H1 (cell line): Measurements from ENCODE around the gene RTKN2. TPM values are rescaled to one million over a fixed set of nuclear protein-coding genes. Genes with fewer than 3 reads are reported as not detected.

Experiments used
- CTCF ChIA-PET: fragments of 300-600 bp; sonication (Branson Sonifier 250); formaldehyde crosslinking; loops from one replicate; lab custom pipeline; 2021; ENCODE audit not compliant: partially characterized antibody; lab: Charles Lee
- POLR2A ChIA-PET: fragments of 300-600 bp; sonication (Branson Sonifier 250); formaldehyde crosslinking; loops from one replicate; lab custom pipeline; 2021; ENCODE audit warnings: inconsistent platforms; ENCODE audit not compliant: partially characterized antibody; lab: Charles Lee
- DNase-seq, 2 experiments: peaks; one replicate each; pipeline versions ENCODE4 v3.0.0 to v3.0.0-alpha.2; 2010 to 2022; ENCODE audit warnings: low spot score in 2 of 2, low read depth in 1 of 2, mixed read lengths in 1 of 2
- FAIRE-seq: peaks from 2 replicates; lab custom pipeline; 2011; peaks lifted over from hg19 to GRCh38; lab: Jason Lieb, UNC
- H2AFZ ChIP-seq: 2 replicates; pipeline ENCODE4 v1.8.1; 2012; ENCODE audit warnings: low read length, inconsistent platforms
- H2AK5ac ChIP-seq: 2 replicates; pipeline ENCODE4 v1.6.1; 2013; ENCODE audit warnings: low read depth, low read length
- H2BK120ac ChIP-seq: replicated peaks from 2 replicates; pipeline ENCODE3; 2013; ENCODE audit warnings: low read depth, low read length, inconsistent platforms
- H2BK12ac ChIP-seq: 2 replicates; pipeline ENCODE4 v1.6.1; 2013; ENCODE audit warnings: low read depth, low read length
- H2BK15ac ChIP-seq: 2 replicates; pipeline ENCODE4 v1.6.1; 2013; ENCODE audit warnings: low read length
- H2BK20ac ChIP-seq: 2 replicates; pipeline ENCODE4 v1.6.1; 2013; ENCODE audit warnings: low read length
- H2BK5ac ChIP-seq: 2 replicates; pipeline ENCODE4 v1.6.1; 2013; ENCODE audit warnings: low read depth, low read length
- H3K14ac ChIP-seq: 2 replicates; pipeline ENCODE4 v1.6.1; 2013; ENCODE audit warnings: inconsistent platforms; ENCODE audit not compliant: insufficient read length
- H3K18ac ChIP-seq: 2 replicates; pipeline ENCODE4 v1.6.1; 2013; ENCODE audit warnings: low read length; ENCODE audit errors: extremely low read depth
- H3K23ac ChIP-seq: 2 replicates; pipeline ENCODE4 v1.6.1; 2013; ENCODE audit warnings: inconsistent platforms; ENCODE audit not compliant: insufficient read length
- H3K23me2 ChIP-seq: 2 replicates; pipeline ENCODE4 v1.6.1; 2013; ENCODE audit warnings: low read depth, low read length
- H3K27ac ChIP-seq: 2 replicates; pipeline ENCODE4 v1.6.1; 2011; ENCODE audit warnings: low read depth, low read length, inconsistent platforms
- H3K27me3 ChIP-seq, 4 experiments: replicated peaks in 1 of 4; 1 replicate in 1 of 4; 2 replicates in 3 of 4; pipeline versions ENCODE4 v1.6.1 to v1.8.1; 2011 to 2013; ENCODE audit warnings: low read length in 3 of 4, mild to moderate bottlenecking in 3 of 4, inconsistent platforms in 2 of 4, mixed read lengths in 2 of 4, moderate library complexity in 1 of 4; ENCODE audit not compliant: control insufficient read depth in 3 of 4, insufficient read depth in 3 of 4; ENCODE audit errors: extremely low read depth in 1 of 4
- H3K36me3 ChIP-seq, 4 experiments: 2 replicates each; pipeline versions ENCODE4 v1.6.1 to v1.8.1; 2011 to 2013; ENCODE audit warnings: mild to moderate bottlenecking in 4 of 4, low read length in 3 of 4, moderate library complexity in 2 of 4, control low read depth in 1 of 4, inconsistent platforms in 1 of 4; ENCODE audit not compliant: insufficient read depth in 4 of 4, control insufficient read depth in 2 of 4
- H3K4ac ChIP-seq: replicated peaks from 2 replicates; pipeline ENCODE3; 2013; ENCODE audit warnings: low read length, low read depth, mixed read lengths, inconsistent platforms; ENCODE audit not compliant: insufficient read length
- H3K4me1 ChIP-seq, 4 experiments: replicated peaks in 1 of 4; 1 replicate in 1 of 4; 2 replicates in 3 of 4; pipeline versions ENCODE4 v1.6.1 to v1.8.1; 2011 to 2013; ENCODE audit warnings: low read length in 3 of 4, inconsistent platforms in 2 of 4, mixed read lengths in 1 of 4; ENCODE audit not compliant: insufficient read depth in 4 of 4, control insufficient read depth in 3 of 4
- H3K4me2 ChIP-seq, 2 experiments: 2 replicates each; pipeline versions ENCODE4 v1.6.1 to v1.8.1; 2011 to 2013; ENCODE audit warnings: low read depth in 2 of 2, low read length in 2 of 2, control low read depth in 1 of 2, inconsistent platforms in 1 of 2, mild to moderate bottlenecking in 1 of 2; ENCODE audit not compliant: insufficient read depth in 1 of 2
- H3K4me3 ChIP-seq, 4 experiments: fragments of 200-600, 300-600 bp in 1 of 4; sonication (generic), shearing (Covaris generic), sonication (Bioruptor Twin) in 1 of 4; 2 replicates each; pipeline versions ENCODE4 v1.5.1 to v1.8.1; 2011 to 2016; ENCODE audit warnings: low read length in 4 of 4, low read depth in 3 of 4, control low read depth in 2 of 4, inconsistent platforms in 2 of 4, mild to moderate bottlenecking in 2 of 4, mixed read lengths in 1 of 4, moderate library complexity in 1 of 4; ENCODE audit not compliant: insufficient read depth in 2 of 4; ENCODE audit errors: extremely low read depth in 1 of 4
- H3K56ac ChIP-seq: replicated peaks from 2 replicates; pipeline ENCODE3; 2013; ENCODE audit warnings: low read depth, mild to moderate bottlenecking, mixed read lengths, low read length, inconsistent platforms; ENCODE audit not compliant: insufficient read length
- H3K79me1 ChIP-seq: 2 replicates; pipeline ENCODE4 v1.6.1; 2013; ENCODE audit warnings: low read depth, low read length, control low read depth
- H3K79me2 ChIP-seq, 2 experiments: 2 replicates each; pipeline versions ENCODE4 v1.6.1 to v1.8.1; 2012 to 2013; ENCODE audit warnings: low read length in 2 of 2, mild to moderate bottlenecking in 2 of 2, inconsistent platforms in 1 of 2; ENCODE audit not compliant: insufficient read depth in 2 of 2, control insufficient read depth in 1 of 2
- H3K9ac ChIP-seq, 4 experiments: replicated peaks in 1 of 4; 1 replicate in 1 of 4; 2 replicates in 3 of 4; pipeline versions ENCODE4 v1.6.1 to v1.8.1; 2011 to 2013; ENCODE audit warnings: low read depth in 3 of 4, low read length in 3 of 4, control low read depth in 2 of 4, mild to moderate bottlenecking in 2 of 4, moderate library complexity in 2 of 4, inconsistent platforms in 1 of 4; ENCODE audit errors: extremely low read depth in 1 of 4
- H3K9me3 ChIP-seq, 2 experiments: 2 replicates each; pipeline versions ENCODE4 v1.6.1 to v1.8.1; 2012 to 2013; ENCODE audit warnings: mild to moderate bottlenecking in 2 of 2, moderate library complexity in 2 of 2, control low read depth in 1 of 2, inconsistent platforms in 1 of 2, low read depth in 1 of 2, low read length in 1 of 2, mixed read lengths in 1 of 2; ENCODE audit not compliant: insufficient read depth in 2 of 2
- H4K20me1 ChIP-seq, 2 experiments: replicated peaks in 1 of 2; 2 replicates each; pipeline versions ENCODE3 to v1.8.1; 2011 to 2013; ENCODE audit warnings: inconsistent platforms in 2 of 2, low read length in 2 of 2, mild to moderate bottlenecking in 1 of 2; ENCODE audit not compliant: insufficient read depth in 2 of 2, control insufficient read depth in 1 of 2
- H4K5ac ChIP-seq: 2 replicates; pipeline ENCODE4 v1.6.1; 2013; ENCODE audit warnings: low read length, low read depth, mixed read lengths, inconsistent platforms; ENCODE audit not compliant: insufficient read length
- H4K8ac ChIP-seq: 2 replicates; pipeline ENCODE4 v1.8.0; 2013; ENCODE audit warnings: mild to moderate bottlenecking, moderate library complexity, low read length, inconsistent platforms; ENCODE audit not compliant: insufficient read depth; ENCODE audit errors: extremely low read depth
- H4K91ac ChIP-seq: replicated peaks from 2 replicates; pipeline ENCODE3; 2013; ENCODE audit warnings: low read length, mixed read lengths, inconsistent platforms; ENCODE audit not compliant: insufficient read length
- JUND ChIP-seq: IDR thresholded peaks from 2 replicates; pipeline ENCODE4 v1.6.1; 2011; ENCODE audit warnings: mild to moderate bottlenecking, improper control_type of control experiment, low read length
- KDM5A ChIP-seq: fragments of 200-600 bp; IDR thresholded peaks from 2 replicates; pipeline ENCODE4 v1.7.1; 2012; ENCODE audit warnings: mild to moderate bottlenecking, low read length, inconsistent platforms, mixed read lengths
- polyA plus RNA-seq, 7 experiments: library from polyadenylated mRNA; depleted of rRNA in 3 of 7; stranded (reverse) in 5 of 7; unstranded in 2 of 7; fragments of >200 nt in 5 of 7; fragments of 200-250 nt in 2 of 7; gene quantifications; 1 replicate in 5 of 7; 2 replicates in 1 of 7; 4 replicates in 1 of 7; pipeline versions ENCODE4 v1.2.1 to v1.2.3, GENCODE V29; 2011 to 2013; ENCODE audit warnings: missing spikeins in 2 of 7, mixed read lengths in 2 of 7
- total RNA-seq: library from RNA; stranded (reverse); fragmentation: NEBNext Ultra II Directional; extraction: Animal tissue kit (Norgen Biotek cat#: 25700); gene quantifications from 2 replicates; pipeline ENCODE4 v1.2.1, GENCODE V29; 2021

RTKN2 gene
- total and polyA plus RNA-seq, 2 of the 8 experiments (the other 6 are each of a cell fraction or from before 2014, with no cell fraction given): 5.1 to 24.6 TPM

DNA sequence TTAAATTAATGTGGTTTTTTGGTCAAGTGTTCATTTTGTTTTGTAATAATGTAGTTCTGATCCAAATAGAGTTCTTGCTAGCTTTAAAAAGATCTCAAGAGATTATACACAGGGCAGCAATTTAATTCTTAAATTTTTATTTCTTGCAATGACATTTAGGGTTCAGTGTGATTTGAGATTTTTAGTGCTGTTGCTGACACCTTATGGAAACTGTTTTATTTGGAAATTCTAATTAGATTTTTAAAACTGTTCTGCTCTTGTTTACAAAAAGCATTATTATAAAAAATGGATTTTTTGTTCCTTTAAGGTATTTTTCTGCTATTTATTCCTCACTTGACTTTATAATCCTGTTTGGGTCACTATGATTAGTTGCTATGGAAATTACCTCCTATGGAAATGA, 72.1 kb downstream of the RTKN2 start:
- POLR2A ChIA-PET: no interaction called here
- Histone ChIP-seq H2BK15ac (no peak overlapping the region), H3K9ac (no peak overlapping the region), H4K5ac (no peak overlapping the region), H2AK5ac (no peak overlapping the region), H3K79me1 (no peaks in the 10 kb centered on the region), H2BK5ac (no peak overlapping the region), H3K79me2 (no peaks in the 10 kb centered on the region), H2BK12ac (no peak overlapping the region), H4K20me1 (no peaks in the 10 kb centered on the region), H3K4me2 (no peak overlapping the region), H3K27ac (no peak overlapping the region), H3K56ac (no peak overlapping the region), H3K23me2 (no peaks in the 10 kb centered on the region), H3K4me1 (no peaks in the 10 kb centered on the region), H3K23ac (no peak overlapping the region), H3K18ac (no peak overlapping the region), H3K27me3 (no peaks in the 10 kb centered on the region), H2BK120ac (no peak overlapping the region), H2AFZ (no peak overlapping the region), H4K8ac (no peak overlapping the region), H3K9me3 (no peaks in the 10 kb centered on the region), H3K14ac (no peak overlapping the region), H3K36me3 (peaks cover 0 to 27% (median 5%) of the 10 kb centered on the region in 4 experiments; a peak in 6 of 8 replicates), H4K91ac (no peak overlapping the region), H2BK20ac (no peak overlapping the region), H3K4me3 (no peak overlapping the region), H3K4ac (no peak overlapping the region)
- DNase-seq (no peak), FAIRE-seq (no peak)
- CTCF ChIA-PET: interaction anchor here (1.5 kb wide), 1 partner anchor 10 kb away, joined by 3 read pairs; no protein-coding TSS in a partner anchor
- no peak for TF ChIP-seq JUND
- TF ChIP-seq KDM5A: no peak
